ENCODE data around the gene FRMD6.

DNA sequence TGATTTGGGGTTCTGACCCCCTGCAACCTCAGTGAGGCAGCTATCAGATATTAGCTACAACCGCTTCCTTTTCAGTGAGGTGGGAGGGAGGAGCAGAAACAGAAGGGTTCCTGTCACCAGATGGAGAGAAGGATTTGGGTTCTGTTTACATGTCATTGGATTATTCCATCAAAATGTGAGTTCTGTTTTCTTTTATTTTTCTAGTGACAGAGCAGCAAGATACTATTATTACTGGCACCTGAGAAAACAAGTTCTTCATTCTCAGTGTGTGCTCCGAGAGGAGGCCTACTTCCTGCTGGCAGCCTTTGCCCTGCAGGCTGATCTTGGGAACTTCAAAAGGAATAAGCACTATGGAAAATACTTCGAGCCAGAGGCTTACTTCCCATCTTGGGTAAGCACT lies 52.8 kb downstream of the FRMD6 start:
- TF ChIP-seq, protein P1, sequence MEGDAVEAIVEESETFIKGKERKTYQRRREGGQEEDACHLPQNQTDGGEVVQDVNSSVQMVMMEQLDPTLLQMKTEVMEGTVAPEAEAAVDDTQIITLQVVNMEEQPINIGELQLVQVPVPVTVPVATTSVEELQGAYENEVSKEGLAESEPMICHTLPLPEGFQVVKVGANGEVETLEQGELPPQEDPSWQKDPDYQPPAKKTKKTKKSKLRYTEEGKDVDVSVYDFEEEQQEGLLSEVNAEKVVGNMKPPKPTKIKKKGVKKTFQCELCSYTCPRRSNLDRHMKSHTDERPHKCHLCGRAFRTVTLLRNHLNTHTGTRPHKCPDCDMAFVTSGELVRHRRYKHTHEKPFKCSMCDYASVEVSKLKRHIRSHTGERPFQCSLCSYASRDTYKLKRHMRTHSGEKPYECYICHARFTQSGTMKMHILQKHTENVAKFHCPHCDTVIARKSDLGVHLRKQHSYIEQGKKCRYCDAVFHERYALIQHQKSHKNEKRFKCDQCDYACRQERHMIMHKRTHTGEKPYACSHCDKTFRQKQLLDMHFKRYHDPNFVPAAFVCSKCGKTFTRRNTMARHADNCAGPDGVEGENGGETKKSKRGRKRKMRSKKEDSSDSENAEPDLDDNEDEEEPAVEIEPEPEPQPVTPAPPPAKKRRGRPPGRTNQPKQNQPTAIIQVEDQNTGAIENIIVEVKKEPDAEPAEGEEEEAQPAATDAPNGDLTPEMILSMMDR (IDR thresholded peaks at IDR 0.05), result no peak
- TF ChIP-seq POLR2A (IDR thresholded peaks at IDR 0.05), result no peak
